Measurements from ENCODE around the gene FAM117B.

The FAM117B gene

DNA sequence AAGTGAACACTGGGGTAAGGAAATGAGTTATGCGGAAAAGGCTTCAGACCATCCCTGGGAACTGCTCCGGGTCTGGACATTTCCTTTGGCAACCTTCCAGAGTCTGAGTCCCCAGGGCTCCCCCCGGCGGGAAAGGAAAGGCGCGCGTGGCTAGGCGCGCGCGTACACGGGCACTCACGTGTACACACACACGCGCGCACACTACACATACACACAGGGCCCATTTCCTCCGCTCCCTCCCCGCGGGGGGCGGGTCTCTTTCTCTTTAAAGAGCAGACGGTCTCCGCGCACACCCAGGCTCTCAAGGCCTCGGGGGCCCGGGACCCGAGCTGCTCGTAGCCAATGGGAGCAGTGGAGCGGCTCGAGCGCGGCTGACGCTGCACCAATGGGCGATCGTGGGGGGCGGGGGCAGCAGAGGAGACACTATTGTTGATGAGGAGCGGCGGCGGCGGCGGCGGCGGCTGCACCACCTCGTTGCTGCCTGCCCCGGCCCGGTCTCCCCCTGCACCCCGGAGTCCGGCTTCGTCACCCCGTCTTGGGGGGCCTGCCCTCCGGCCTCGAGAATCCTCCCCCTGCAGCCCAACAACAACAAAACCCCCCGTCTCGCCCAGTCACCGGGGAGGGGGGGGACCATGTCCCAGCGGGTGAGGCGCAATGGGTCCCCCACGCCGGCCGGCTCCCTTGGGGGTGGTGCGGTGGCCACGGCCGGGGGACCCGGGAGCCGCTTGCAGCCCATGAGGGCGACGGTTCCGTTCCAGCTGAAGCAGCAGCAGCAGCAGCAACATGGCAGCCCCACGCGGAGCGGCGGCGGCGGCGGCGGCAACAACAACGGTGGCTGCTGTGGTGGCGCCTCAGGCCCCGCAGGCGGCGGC lies at the start of gene FAM117B:
Gene FAM117B, plus strand, starts transcription at position 414 of the 872 bp plus-strand sequence. Its CDS starts 219 bp downstream, at position 633.
- peak; percentile 99 for DNase-seq
- Histone ChIP-seq H3K9me3 (ENCODE audit: severe bottlenecking) (no peaks in the 10 kb centered on the region), H3K27ac (peak within 1 kb of the TSS; percentile 95), H3K36me3 (no peaks in the 10 kb centered on the region; the same call in 1 of the 2 replicates), H3K27me3 (ENCODE audit: insufficient read depth, low read depth, severe bottlenecking) (no peaks in the 10 kb centered on the region), H3K4me3 (ENCODE audit: low read depth, low read length) (peak within 1 kb of the TSS; percentile 96)
- TF ChIP-seq, protein P1, sequence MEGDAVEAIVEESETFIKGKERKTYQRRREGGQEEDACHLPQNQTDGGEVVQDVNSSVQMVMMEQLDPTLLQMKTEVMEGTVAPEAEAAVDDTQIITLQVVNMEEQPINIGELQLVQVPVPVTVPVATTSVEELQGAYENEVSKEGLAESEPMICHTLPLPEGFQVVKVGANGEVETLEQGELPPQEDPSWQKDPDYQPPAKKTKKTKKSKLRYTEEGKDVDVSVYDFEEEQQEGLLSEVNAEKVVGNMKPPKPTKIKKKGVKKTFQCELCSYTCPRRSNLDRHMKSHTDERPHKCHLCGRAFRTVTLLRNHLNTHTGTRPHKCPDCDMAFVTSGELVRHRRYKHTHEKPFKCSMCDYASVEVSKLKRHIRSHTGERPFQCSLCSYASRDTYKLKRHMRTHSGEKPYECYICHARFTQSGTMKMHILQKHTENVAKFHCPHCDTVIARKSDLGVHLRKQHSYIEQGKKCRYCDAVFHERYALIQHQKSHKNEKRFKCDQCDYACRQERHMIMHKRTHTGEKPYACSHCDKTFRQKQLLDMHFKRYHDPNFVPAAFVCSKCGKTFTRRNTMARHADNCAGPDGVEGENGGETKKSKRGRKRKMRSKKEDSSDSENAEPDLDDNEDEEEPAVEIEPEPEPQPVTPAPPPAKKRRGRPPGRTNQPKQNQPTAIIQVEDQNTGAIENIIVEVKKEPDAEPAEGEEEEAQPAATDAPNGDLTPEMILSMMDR (IDR thresholded peaks at IDR 0.05; ENCODE audit: low read depth, low read length), result no peak

DNA sequence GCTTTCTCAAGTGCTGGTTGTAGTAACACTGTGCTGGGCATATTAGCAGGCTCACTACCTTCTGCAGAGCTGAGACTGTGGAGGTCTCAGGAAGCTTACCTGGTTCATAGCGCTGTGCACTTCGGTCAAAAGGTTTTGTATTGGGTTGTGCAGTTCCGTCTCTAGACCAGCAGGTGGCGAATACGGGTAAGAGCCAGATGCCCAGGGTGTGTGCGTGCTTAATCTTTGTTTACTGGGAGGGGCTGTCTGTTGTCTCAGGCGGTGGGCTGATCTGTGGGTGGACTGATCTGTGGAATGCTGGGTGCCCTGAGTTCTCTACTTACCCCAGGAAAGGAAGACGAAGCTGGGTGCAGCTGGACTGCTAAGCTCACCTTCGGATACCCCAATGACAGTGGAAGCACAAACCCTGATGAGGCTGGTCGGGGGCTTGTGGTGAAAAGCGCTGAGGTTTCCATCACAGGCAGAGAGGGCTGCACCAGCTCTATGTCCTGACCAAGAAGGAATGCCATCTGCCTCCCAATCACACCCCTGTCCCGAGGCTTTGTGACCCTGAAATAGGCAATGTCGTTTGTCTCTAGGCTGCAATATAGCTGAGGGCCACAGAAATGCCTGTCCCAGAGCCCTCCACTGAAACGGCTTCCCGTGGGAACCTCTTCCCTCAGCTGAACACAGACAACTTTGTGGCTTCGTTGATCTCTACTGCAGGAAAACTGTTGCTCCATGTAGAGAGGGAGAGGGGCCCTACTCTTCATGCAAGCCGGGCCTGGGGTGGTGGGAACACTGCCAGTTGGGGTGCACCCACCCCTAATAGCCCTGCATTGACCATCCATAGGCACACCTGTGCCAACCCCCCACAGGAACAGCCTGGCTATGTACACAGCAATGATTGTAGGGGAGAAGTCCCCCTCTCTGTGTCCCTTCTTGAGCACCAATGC lies 45.9 kb upstream of the FAM117B start:
- DNase-seq, result peak; percentile 86
- TF ChIP-seq, protein P1 (IDR thresholded peaks at IDR 0.05; ENCODE audit: low read depth, low read length), result peak; percentile 90
- H3K27ac ChIP-seq, result 0 out of 2 replicates have a peak overlapping the region, but pooled peaks have one; percentile 10

GRCh38 chr2:202589582-202589949 lies 45.2 kb upstream of the FAM117B start:
- no peaks in the 10 kb centered on the region for H3K36me3 ChIP-seq
- H3K4me3 ChIP-seq (ENCODE audit: low read depth, low read length), result no peak overlapping the region
- H3K9me3 ChIP-seq (ENCODE audit: severe bottlenecking), result no peaks in the 10 kb centered on the region
- H3K27me3 ChIP-seq (ENCODE audit: insufficient read depth, low read depth, severe bottlenecking), result no peaks in the 10 kb centered on the region
- H3K27ac ChIP-seq, result no peak overlapping the region
- TF ChIP-seq, protein P1 (IDR thresholded peaks at IDR 0.05; ENCODE audit: low read depth, low read length), result peak; percentile 3; the same call in 1 of the 2 replicates
- DNase-seq, result no peak

More for the DNA sequence above, 45.9 kb upstream of the FAM117B start:
- peak overlapping the region; percentile 32 for H3K4me3 ChIP-seq (ENCODE audit: low read depth, low read length)
- no peaks in the 10 kb centered on the region for H3K36me3 ChIP-seq
- no peaks in the 10 kb centered on the region for H3K9me3 ChIP-seq (ENCODE audit: severe bottlenecking)
- H3K27me3 ChIP-seq (ENCODE audit: insufficient read depth, low read depth, severe bottlenecking), result no peaks in the 10 kb centered on the region

DNA sequence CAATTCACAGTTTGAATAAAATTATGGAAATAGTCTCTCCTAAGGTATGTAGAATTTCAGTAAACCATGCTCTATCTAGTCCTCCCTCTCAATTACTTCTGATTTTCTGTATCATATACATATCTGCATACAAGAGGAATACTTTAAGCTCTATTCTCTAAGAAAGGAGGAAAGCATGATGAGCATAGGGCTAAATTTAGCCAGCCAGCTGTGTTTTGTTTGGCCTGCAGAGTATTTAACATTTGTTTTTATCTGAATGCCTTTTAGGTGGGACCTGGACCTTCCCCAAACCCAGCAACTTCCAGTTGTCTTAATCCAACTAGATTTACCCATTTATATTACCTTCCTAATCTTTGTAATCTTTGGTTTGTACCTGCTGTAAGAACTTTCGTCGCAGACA lies 42.2 kb upstream of the FAM117B start:
- Histone ChIP-seq H3K9me3 (ENCODE audit: severe bottlenecking) (no peaks in the 10 kb centered on the region), H3K36me3 (no peaks in the 10 kb centered on the region), H3K27me3 (ENCODE audit: insufficient read depth, low read depth, severe bottlenecking) (no peaks in the 10 kb centered on the region), H3K4me3 (ENCODE audit: low read depth, low read length) (no peak overlapping the region), H3K27ac (no peak overlapping the region)
- DNase-seq, result no peak
- TF ChIP-seq, protein P1 (IDR thresholded peaks at IDR 0.05; ENCODE audit: low read depth, low read length), result no peak

DNA sequence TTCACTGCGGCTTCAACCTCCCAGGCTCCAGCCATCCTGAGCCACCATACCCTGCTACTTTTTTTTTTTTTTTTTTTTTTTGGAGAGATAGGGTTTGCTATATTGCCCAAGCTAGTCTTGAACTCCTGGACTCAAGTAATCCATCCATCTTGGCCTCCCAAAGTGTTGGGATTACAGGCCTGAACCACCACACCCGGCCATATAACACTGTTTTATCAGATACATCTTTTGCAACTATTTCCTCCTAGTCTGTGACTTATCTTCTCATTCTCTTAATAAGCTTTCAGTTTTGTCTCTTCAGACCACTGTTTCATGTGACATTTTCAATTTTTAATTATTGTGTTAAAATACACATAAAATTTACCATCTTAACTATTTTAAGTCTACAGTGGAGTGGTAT lies 35.7 kb upstream of the FAM117B start:
- Histone ChIP-seq H3K36me3 (no peaks in the 10 kb centered on the region), H3K27me3 (ENCODE audit: insufficient read depth, low read depth, severe bottlenecking) (no peaks in the 10 kb centered on the region), H3K9me3 (ENCODE audit: severe bottlenecking) (no peaks in the 10 kb centered on the region), H3K27ac (no peak overlapping the region), H3K4me3 (ENCODE audit: low read depth, low read length) (no peak overlapping the region)
- DNase-seq, result no peak
- TF ChIP-seq, protein P1 (IDR thresholded peaks at IDR 0.05; ENCODE audit: low read depth, low read length), result no peak
